SK-N-MC (cell line): ENCODE data around the gene CLUH.

Experiments
- DNase-seq: peaks from one replicate; pipeline ENCODE4 v3.0.0-alpha.2; 2011; ENCODE audit warnings: low read depth, low spot score
- H3K27ac ChIP-seq: fragments of 200-600 bp; sonication (generic); 2 replicates; pipeline ENCODE4 v1.5.1; 2016; ENCODE audit warnings: mixed run types
- H3K36me3 ChIP-seq: fragments of 200-600 bp; sonication (generic); 2 replicates; pipeline ENCODE4 v1.6.1; 2017; ENCODE audit warnings: antibody characterized with exemption, low read length, mixed read lengths; ENCODE audit not compliant: insufficient read depth
- H3K4me3 ChIP-seq: fragments of 200-600 bp; sonication (generic); 2 replicates; pipeline ENCODE4 v1.5.1; 2016
- H3K9ac ChIP-seq: fragments of 200-600 bp; sonication (generic); 2 replicates; pipeline ENCODE4 v1.8.0; 2017; ENCODE audit warnings: mixed run types, mixed read lengths; ENCODE audit not compliant: insufficient read length
- H3K9me3 ChIP-seq: fragments of 200-600 bp; sonication (generic); 2 replicates; pipeline ENCODE4 v1.6.1; 2017; ENCODE audit warnings: low read depth, mild to moderate bottlenecking, antibody characterized with exemption, low read length, moderate library complexity, mixed read lengths
- EZH2 ChIP-seq: fragments of 200-600 bp; sonication (generic); IDR thresholded peaks from one replicate; pipeline ENCODE4 v1.6.1; 2017; ENCODE audit warnings: antibody characterized with exemption
- FOXP2 ChIP-seq: optimal IDR thresholded peaks from 2 replicates; pipeline ENCODE3; 2011; ENCODE audit warnings: mild to moderate bottlenecking, moderate library complexity; ENCODE audit not compliant: insufficient read depth; ENCODE audit errors: extremely low read length, control extremely low read depth
- POLR2AphosphoS5 ChIP-seq: IDR thresholded peaks from 2 replicates; pipeline ENCODE4 v1.6.1; 2012; ENCODE audit warnings: mild to moderate bottlenecking, low read depth, low read length, borderline replicate concordance

CLUH gene

DNA sequence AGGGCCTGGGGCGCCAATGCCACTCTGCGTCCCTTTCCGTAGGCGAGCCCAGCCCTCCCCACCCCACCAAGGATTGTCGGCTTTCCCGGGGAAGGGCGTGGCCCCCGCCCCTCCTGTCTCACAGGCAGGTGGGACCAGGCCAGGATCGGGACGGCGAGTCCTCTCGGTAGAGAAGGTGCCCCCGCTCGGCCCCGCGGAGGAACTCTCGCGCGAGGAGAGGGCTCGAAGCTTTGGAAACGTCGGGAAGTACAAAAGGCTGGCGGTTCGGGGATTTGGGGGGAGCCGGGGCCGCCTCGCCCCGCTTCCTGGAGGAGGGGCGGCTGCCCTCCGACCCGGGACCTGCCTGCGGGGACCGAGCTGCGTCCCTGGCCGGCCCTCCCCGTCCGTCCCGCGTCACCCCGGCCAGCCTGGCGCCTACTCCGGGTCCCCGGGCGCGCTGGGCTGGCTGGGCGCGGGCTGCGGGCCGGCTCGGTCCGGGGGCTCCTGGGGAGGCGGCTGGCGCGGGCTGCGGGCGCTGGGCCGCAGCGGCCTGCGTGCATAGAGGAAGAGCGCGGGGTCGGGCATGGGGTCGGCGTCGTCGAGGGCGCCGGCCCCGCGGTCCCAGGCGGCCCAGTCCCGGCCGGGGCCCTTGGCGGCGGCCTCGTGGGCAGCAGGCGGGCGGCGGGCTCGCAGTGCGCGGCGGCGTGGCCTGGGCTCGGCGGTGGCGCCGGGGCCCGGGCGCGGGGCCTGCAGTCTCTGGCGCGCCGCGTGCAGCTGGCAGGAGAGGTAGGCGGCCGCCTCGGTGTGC lies 12.6 kb upstream of the CLUH start:
- Histone ChIP-seq H3K36me3 (no peaks in the 10 kb centered on the region), H3K4me3 (no peak overlapping the region), H3K9ac (no peak overlapping the region), H3K9me3 (no peaks in the 10 kb centered on the region), H3K27ac (no peak overlapping the region)
- no peak for TF ChIP-seq FOXP2
- TF ChIP-seq EZH2 = no peak
- no peak for TF ChIP-seq POLR2AphosphoS5
- DNase-seq = no peak

DNA sequence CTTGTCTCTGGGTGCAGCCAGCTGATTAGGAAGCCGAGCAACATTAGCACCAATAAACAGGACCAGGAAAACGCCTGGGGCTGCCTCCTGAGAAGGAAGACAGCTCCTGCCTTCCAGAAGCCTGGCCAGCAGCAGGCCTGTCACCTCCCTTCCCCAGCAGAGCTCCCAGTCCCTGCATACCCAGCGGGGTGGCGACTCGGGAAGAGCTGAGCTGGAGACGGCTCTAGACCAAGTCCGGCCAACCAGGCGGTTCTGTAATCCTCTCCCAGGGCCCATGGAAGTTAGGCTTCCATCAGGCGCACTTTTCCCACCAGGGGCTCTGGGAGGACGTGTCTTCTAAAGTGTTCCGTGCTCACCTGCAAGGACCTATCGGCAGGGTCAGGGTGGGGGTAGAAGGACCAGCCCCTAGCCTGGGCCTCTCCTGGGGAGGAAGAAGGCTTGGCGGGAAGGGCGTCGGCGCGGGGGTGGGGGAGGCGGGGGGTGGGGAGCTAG lies 12.0 kb upstream of the CLUH start:
- TF ChIP-seq EZH2 (no peak), FOXP2 (no peak), POLR2AphosphoS5 (no peak)
- H3K36me3 ChIP-seq = no peaks in the 10 kb centered on the region
- no peak overlapping the region for H3K9ac ChIP-seq
- H3K9me3 ChIP-seq = no peaks in the 10 kb centered on the region
- no peak overlapping the region for H3K4me3 ChIP-seq
- DNase-seq = no peak
- no peak overlapping the region for H3K27ac ChIP-seq

GRCh38 chr17:2722611-2723010 lies 11.0 kb upstream of the CLUH start:
- no peak overlapping the region for H3K9ac ChIP-seq
- H3K4me3 ChIP-seq = no peak overlapping the region
- no peak overlapping the region for H3K27ac ChIP-seq
- DNase-seq = no peak
- H3K36me3 ChIP-seq = no peaks in the 10 kb centered on the region
- no peaks in the 10 kb centered on the region for H3K9me3 ChIP-seq
- TF ChIP-seq POLR2AphosphoS5 = no peak
- no peak for TF ChIP-seq EZH2
- TF ChIP-seq FOXP2 = no peak

- Histone ChIP-seq H3K36me3 (no peaks in the 10 kb centered on the region), H3K9ac (no peak overlapping the region), H3K4me3 (no peak overlapping the region), H3K9me3 (no peaks in the 10 kb centered on the region), H3K27ac (no peak overlapping the region)
- no peak for DNase-seq
- TF ChIP-seq EZH2 (no peak), FOXP2 (no peak), POLR2AphosphoS5 (no peak)
Measured at GRCh38 chr17:2721603-2722002, 10.0 kb upstream of the CLUH start.

DNA sequence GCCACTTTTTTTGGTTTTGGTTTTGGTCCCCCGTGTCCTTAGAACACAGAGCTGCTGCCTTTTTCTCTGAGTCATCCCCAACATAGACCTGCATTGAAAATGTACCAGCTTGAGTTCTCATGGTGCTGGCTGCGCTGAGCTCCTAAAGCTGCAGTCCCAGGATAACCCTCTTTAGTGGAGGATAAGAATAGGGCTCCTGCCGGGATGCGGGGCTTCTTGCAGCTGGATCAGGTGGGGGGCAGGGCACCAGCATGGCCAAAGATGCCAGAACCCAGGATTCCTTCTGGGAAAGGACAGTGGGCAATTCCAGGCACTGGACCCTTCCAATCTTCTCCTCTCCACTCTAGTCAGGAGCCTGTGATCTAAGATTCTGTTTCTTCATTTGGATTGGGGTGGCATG lies 8.3 kb upstream of the CLUH start:
- TF ChIP-seq FOXP2 (no peak), EZH2 (no peak), POLR2AphosphoS5 (no peak)
- H3K9me3 ChIP-seq = no peaks in the 10 kb centered on the region
- H3K9ac ChIP-seq = no peak overlapping the region

GRCh38 chr17:2718150-2718938 lies 6.8 kb upstream of the CLUH start:
- no peak overlapping the region for H3K9ac ChIP-seq
- no peaks in the 10 kb centered on the region for H3K9me3 ChIP-seq
- no peak overlapping the region for H3K27ac ChIP-seq
- DNase-seq = no peak
- H3K36me3 ChIP-seq = no peaks in the 10 kb centered on the region
- TF ChIP-seq POLR2AphosphoS5 (no peak), EZH2 (no peak), FOXP2 (no peak)
- H3K4me3 ChIP-seq = no peak overlapping the region

More for the DNA sequence above, 8.3 kb upstream of the CLUH start:
- H3K36me3 ChIP-seq = no peaks in the 10 kb centered on the region
- no peak overlapping the region for H3K4me3 ChIP-seq
- no peak overlapping the region for H3K27ac ChIP-seq
- DNase-seq = no peak

- DNase-seq = no peak
- Histone ChIP-seq H3K27ac (no peak overlapping the region), H3K9ac (no peak overlapping the region), H3K9me3 (no peaks in the 10 kb centered on the region), H3K4me3 (no peak overlapping the region), H3K36me3 (no peaks in the 10 kb centered on the region)
- TF ChIP-seq EZH2 = no peak
- no peak for TF ChIP-seq POLR2AphosphoS5
- TF ChIP-seq FOXP2 = no peak
Measured at GRCh38 chr17:2716649-2717048, 5.1 kb upstream of the CLUH start.

DNA sequence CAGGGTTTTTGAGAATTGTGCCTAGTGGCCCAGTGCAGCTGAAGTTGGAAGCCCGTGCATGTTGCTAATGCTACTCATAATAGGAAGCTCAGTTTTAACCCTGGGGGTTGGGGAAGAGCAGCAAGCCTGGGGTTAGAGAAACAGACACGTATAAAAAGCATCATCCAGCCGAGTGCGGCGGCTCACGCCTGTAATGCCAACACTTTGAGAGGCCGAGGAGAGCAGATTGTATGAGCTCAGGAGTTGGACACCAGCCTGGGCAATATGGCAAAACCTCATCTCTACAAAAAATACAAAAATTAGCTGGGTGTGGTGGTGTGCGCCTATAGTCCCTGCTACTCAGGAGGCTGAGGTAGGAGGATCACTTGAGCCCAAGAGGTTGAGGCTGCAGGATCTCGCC lies 2.3 kb upstream of the CLUH start:
- no peak for DNase-seq
- Histone ChIP-seq H3K36me3 (no peaks in the 10 kb centered on the region), H3K9me3 (no peaks in the 10 kb centered on the region), H3K4me3 (no peak overlapping the region), H3K27ac (no peak overlapping the region), H3K9ac (no peak overlapping the region)
- TF ChIP-seq POLR2AphosphoS5 (no peak), EZH2 (no peak), FOXP2 (no peak)
